Purkinje cell (primary cell): Measurements from ENCODE around the gene LOXL3. TPM values are rescaled to one million over a fixed set of nuclear protein-coding genes. Genes with fewer than 3 reads are reported as not detected.

ENCODE experiments used
- polyA plus RNA-seq: library from polyadenylated mRNA; unstranded; fragments of >200 nt; fragmentation: Nextera tagmentation; gene quantifications from 2 replicates; pipeline ENCODE4 v1.2.1, GENCODE V29; 2014

LOXL3 gene, protein sequence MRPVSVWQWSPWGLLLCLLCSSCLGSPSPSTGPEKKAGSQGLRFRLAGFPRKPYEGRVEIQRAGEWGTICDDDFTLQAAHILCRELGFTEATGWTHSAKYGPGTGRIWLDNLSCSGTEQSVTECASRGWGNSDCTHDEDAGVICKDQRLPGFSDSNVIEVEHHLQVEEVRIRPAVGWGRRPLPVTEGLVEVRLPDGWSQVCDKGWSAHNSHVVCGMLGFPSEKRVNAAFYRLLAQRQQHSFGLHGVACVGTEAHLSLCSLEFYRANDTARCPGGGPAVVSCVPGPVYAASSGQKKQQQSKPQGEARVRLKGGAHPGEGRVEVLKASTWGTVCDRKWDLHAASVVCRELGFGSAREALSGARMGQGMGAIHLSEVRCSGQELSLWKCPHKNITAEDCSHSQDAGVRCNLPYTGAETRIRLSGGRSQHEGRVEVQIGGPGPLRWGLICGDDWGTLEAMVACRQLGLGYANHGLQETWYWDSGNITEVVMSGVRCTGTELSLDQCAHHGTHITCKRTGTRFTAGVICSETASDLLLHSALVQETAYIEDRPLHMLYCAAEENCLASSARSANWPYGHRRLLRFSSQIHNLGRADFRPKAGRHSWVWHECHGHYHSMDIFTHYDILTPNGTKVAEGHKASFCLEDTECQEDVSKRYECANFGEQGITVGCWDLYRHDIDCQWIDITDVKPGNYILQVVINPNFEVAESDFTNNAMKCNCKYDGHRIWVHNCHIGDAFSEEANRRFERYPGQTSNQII
- 1.7 TPM in 1 of 2 replicates, not detected in the other for polyA plus RNA-seq

DNA sequence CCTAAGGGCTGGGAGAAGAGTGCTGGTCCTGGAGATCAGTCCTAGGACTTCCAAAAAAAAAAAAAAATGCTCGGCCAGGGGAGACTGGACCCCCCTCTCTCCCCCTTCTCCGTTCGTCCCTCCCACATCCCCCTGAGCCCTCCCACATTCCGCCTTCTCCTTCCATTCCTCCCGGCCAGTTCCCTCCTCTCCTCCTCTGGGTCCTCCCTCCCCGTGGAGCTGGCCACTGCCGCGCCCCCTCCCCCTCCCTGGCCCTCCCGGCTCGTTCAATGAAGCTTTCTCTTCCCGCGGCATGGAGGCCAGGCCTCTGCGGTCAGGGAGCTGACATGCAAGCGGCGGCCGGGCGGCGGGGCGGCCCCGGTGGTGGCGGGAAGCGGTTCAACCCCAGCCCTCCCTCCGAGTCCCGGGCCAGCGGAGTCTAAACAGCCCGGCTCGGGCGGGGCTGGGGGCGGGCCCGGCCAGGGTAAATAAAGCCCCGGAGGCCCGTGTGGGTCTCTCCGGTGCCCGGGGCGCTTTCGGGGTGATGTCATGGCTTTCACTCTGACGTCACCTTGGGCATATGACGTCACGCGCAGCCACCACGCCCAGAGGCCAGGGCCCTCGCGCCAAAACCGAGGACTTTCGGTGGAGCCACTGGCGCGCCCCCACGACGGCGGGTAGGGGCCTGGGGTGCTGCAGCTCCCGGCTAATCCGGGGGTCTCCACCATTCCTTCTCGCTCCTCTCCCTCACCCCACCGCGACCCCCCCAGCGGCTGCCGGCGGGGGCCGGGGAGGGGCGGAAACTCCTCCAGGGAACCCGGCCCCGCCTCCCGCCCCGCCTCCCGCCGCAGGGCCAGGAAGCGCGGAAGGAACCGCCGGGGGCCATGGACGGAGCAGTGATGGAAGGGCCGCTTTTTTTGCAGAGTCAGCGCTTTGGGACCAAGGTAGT is at the start of gene LOXL3, which contains the start of gene DOK1:
Gene LOXL3 (minus strand): TSS at position 51 of the 928 bp plus-strand sequence. CDS start 1,308 bp downstream, outside the sequence.
Gene DOK1 (plus strand): TSS at position 829 of the 928 bp plus-strand sequence. CDS start 35 bp downstream, at position 864.

GRCh38 chr2:74529357-74530238 is 24.1 kb downstream of the LOXL3 start, which contains the start of the genes AUP1 and HTRA2:
AUP1 (minus strand) TSS chr2:74529706; CDS start chr2:74529629, 77 bp downstream.
HTRA2 (plus strand) TSS chr2:74529933; CDS start chr2:74530007, 74 bp downstream.

DNA sequence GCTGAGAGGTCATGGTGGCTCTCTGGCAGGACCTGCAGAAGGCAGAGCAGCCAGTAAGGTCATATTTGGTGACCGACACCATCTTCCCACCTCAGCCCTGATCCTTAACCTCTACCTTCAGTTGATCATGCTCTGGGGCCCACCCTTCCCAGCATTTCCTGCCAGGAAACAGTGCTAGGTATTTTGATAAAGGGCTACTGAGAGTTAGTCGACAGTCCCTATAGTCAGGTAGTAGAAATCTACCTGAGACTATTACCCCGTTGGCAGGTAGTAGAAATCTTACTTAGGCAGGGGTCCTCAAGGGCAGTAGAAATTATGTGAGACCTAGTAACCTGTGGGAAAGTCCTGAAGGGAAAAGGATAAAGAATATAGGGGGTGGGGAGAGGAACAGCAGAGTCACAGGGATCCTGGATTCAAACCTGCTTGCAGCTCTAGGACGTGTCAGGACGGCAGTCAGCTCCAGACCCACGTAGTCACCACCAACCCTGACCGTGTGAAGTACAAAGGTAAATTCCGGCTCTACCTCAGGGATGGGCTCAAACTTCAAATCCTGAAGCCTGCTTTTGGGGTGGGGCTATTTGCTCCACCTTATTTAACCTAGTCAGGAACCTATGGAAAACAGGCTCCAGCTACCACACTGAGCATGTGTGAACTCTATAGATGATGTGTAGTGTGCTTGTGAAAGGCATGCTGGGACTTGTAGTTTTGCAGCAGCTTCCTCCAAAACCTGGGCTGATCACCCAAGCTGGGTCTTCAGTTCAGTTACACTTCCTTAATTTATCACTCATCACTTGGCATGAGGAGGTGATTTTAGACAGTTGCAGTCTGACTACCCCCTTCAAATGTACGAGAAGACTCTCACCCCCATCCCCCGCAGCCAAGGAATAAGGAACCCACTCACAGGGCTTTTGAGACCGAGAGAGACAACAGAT is 27.8 kb downstream of the LOXL3 start, which contains the start of gene DQX1:
Gene DQX1 (minus strand): TSS at position 515 of the 932 bp plus-strand sequence. CDS start 502 bp downstream, at position 13.

GRCh38 chr2:74514368-74515270 is 39.1 kb downstream of the LOXL3 start, which contains the start of gene TLX2:
TLX2 (plus strand) TSS chr2:74514450; CDS start chr2:74514807, 357 bp downstream.

DNA sequence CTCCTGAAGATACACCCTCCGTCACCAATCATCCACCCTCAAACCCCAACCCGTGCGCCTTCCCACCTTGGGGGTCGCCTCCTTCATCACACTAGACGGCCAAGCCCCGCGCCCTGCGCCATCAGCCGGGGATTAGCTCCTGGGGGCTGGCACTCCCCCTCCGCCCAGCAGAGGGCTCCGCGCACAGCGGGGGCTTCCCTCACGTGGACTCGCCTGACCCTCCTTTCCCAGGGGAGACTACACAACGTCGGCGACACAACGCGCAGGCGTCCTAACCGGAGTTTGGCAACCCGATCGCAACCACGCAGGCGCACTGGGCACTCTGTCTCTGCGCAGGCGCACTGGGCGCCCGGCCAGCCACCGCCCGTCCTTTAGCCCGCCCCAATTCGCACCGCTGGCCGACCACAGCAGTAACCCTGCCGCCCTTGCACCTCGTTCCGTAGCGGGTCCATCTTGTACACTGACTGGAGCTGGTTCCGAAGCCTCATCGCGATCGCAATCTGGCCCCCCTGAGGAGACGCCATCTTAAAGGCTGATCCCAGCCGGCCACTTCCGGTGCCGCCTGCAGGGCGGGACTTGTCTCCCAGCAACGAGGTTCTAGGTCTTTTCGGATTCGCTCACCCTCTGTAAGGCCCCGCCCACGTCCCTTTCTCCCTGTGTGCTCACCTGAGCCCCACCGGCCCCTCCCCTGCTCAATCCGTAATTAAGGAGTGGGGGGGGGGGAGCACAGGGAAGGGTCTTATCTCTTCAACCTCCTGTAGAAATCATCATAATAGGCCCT is 46.4 kb downstream of the LOXL3 start, which contains the start of gene PCGF1:
Gene PCGF1 (minus strand): TSS at position 551 of the 781 bp plus-strand sequence. CDS start 27 bp downstream, at position 524.

GRCh38 chr2:74499267-74499939 is 54.3 kb downstream of the LOXL3 start, which contains the start of gene LBX2:
LBX2 (minus strand) TSS chr2:74499603; CDS start chr2:74499537, 66 bp downstream.

GRCh38 chr2:74482801-74483674 is 70.7 kb downstream of the LOXL3 start, which contains the start of the genes CCDC142 and TTC31:
CCDC142 (minus strand) TSS chr2:74482998; CDS start chr2:74482837, 161 bp downstream.
TTC31 (plus strand) TSS chr2:74483081; CDS start chr2:74483096, 15 bp downstream.

Other genes with a start within 250 kb of the LOXL3 start
- not detected in 2 replicates for gene SLC4A5, start 210.5 kb downstream of the LOXL3 start, polyA plus RNA-seq
- 275 and 282 TPM in 2 replicates for gene DCTN1, start 173.6 kb downstream of the LOXL3 start, polyA plus RNA-seq
- gene C2orf81, start 132.3 kb downstream of the LOXL3 start, polyA plus RNA-seq, result 0.14 and 0.58 TPM in 2 replicates
- 25.1 and 25.5 TPM in 2 replicates for gene WDR54, start 132.2 kb downstream of the LOXL3 start, polyA plus RNA-seq
- not detected in 2 replicates for gene RTKN, start 112.0 kb downstream of the LOXL3 start, polyA plus RNA-seq
- gene INO80B, start 98.9 kb downstream of the LOXL3 start, polyA plus RNA-seq, result 1.1 and 3.0 TPM in 2 replicates
- 7.8 and 10.0 TPM in 2 replicates for gene WBP1, start 95.5 kb downstream of the LOXL3 start, polyA plus RNA-seq
- gene MOGS, start 88.6 kb downstream of the LOXL3 start, polyA plus RNA-seq, result 0.62 and 4.3 TPM in 2 replicates
- 43.3 and 56.2 TPM in 2 replicates for gene MRPL53, start 81.3 kb downstream of the LOXL3 start, polyA plus RNA-seq
- 0.78 and 1.6 TPM in 2 replicates for gene CCDC142, start 70.9 kb downstream of the LOXL3 start, polyA plus RNA-seq
- gene TTC31, start 70.9 kb downstream of the LOXL3 start, polyA plus RNA-seq, result 0.66 and 0.83 TPM in 2 replicates
- gene LBX2, start 54.3 kb downstream of the LOXL3 start, polyA plus RNA-seq, result not detected in 2 replicates
- 35.8 and 37.1 TPM in 2 replicates for gene PCGF1, start 46.2 kb downstream of the LOXL3 start, polyA plus RNA-seq
- gene TLX2, start 39.5 kb downstream of the LOXL3 start, polyA plus RNA-seq, result not detected in 2 replicates
- gene DQX1, start 27.7 kb downstream of the LOXL3 start, polyA plus RNA-seq, result 2.3 and 4.1 TPM in 2 replicates
- 48.4 and 52.5 TPM in 2 replicates for gene AUP1, start 24.2 kb downstream of the LOXL3 start, polyA plus RNA-seq
- gene HTRA2, start 24.0 kb downstream of the LOXL3 start, polyA plus RNA-seq, result 14.2 and 22.8 TPM in 2 replicates
- not detected in 2 replicates for gene DOK1, start 778 bp upstream of the LOXL3 start, polyA plus RNA-seq
- 0.56 and 8.3 TPM in 2 replicates for gene M1AP, start 94.4 kb upstream of the LOXL3 start, polyA plus RNA-seq
- 1.7 and 4.3 TPM in 2 replicates for gene SEMA4F, start 100.3 kb upstream of the LOXL3 start, polyA plus RNA-seq